DOHH2 (cell line): Measurements from ENCODE around the gene SPECC1L.

ENCODE experiments used
- H3F3A ChIP-seq: fragments of 200-600 bp; sonication (generic), shearing (Covaris generic); 2 replicates; pipeline ENCODE4 v1.6.0; 2016; ENCODE audit warnings: antibody characterized with exemption, mild to moderate bottlenecking; ENCODE audit not compliant: control insufficient read depth, insufficient read depth
- H3K27ac ChIP-seq: fragments of 200-600 bp; sonication (generic); 2 replicates; pipeline ENCODE4 v1.5.1; 2014; ENCODE audit warnings: low read depth, mild to moderate bottlenecking, low read length, moderate library complexity
- H3K27me3 ChIP-seq: fragments of 200-600 bp; sonication (generic); 2 replicates; pipeline ENCODE4 v1.6.1; 2014; ENCODE audit warnings: mild to moderate bottlenecking, low read length, mixed read lengths; ENCODE audit not compliant: control insufficient read depth
- H3K36me3 ChIP-seq: fragments of 200-600 bp; sonication (generic); 2 replicates; pipeline ENCODE4 v1.6.1; 2014; ENCODE audit warnings: mild to moderate bottlenecking, low read length, moderate library complexity, mixed read lengths; ENCODE audit not compliant: control insufficient read depth
- H3K4me1 ChIP-seq: fragments of 200-600 bp; sonication (generic); 2 replicates; pipeline ENCODE4 v1.6.1; 2014; ENCODE audit warnings: mild to moderate bottlenecking, low read length, mixed read lengths; ENCODE audit not compliant: control insufficient read depth
- H3K4me2 ChIP-seq: fragments of 200-600 bp; sonication (generic); 2 replicates; pipeline ENCODE4 v1.6.0; 2014; ENCODE audit warnings: mild to moderate bottlenecking, low read length, moderate library complexity
- H3K4me3 ChIP-seq: fragments of 200-600 bp; sonication (generic); 2 replicates; pipeline ENCODE4 v1.5.1; 2014; ENCODE audit warnings: mild to moderate bottlenecking, low read length, mixed read lengths
- H3K79me2 ChIP-seq: fragments of 200-600 bp; sonication (generic); 2 replicates; pipeline ENCODE4 v1.6.1; 2014; ENCODE audit warnings: mild to moderate bottlenecking, low read length, mixed read lengths; ENCODE audit not compliant: control insufficient read depth
- H3K9me2 ChIP-seq: fragments of 200-600 bp; sonication (generic); replicated peaks from 2 replicates; pipeline ENCODE4 v1.6.1; 2014; ENCODE audit warnings: mild to moderate bottlenecking, low read length, mixed read lengths; ENCODE audit not compliant: control insufficient read depth
- H3K9me3 ChIP-seq: fragments of 200-600 bp; sonication (generic); 2 replicates; pipeline ENCODE4 v1.6.1; 2014; ENCODE audit warnings: antibody characterized with exemption, low read length, mixed read lengths; ENCODE audit not compliant: control insufficient read depth, insufficient read depth
- H4K20me1 ChIP-seq: fragments of 200-600 bp; sonication (generic); 2 replicates; pipeline ENCODE4 v1.6.0; 2014; ENCODE audit warnings: low read depth, mild to moderate bottlenecking, antibody characterized with exemption, low read length, moderate library complexity; ENCODE audit not compliant: control insufficient read depth, insufficient read depth
- CTCF ChIP-seq: fragments of 200-600 bp; sonication (generic); IDR thresholded peaks from one replicate; pipeline ENCODE4 v1.5.1; 2014; ENCODE audit warnings: antibody characterized with exemption, mild to moderate bottlenecking, low read depth, low read length; ENCODE audit not compliant: poor library complexity, severe bottlenecking
- EZH2phosphoT487 ChIP-seq: fragments of 200-600 bp; sonication (generic); IDR thresholded peaks from 2 replicates; pipeline ENCODE4 v1.6.1; 2017; ENCODE audit warnings: borderline replicate concordance, mild to moderate bottlenecking, antibody characterized with exemption, low read length, moderate library complexity, mixed read lengths

Gene SPECC1L

GRCh38 chr22:24302591-24302990, 32.0 kb downstream of the SPECC1L start:
- Histone ChIP-seq H3K27me3 (no peaks in the 10 kb centered on the region), H3K36me3 (peaks cover 59% of the 10 kb centered on the region), H3K27ac (no peak overlapping the region), H3K9me3 (no peaks in the 10 kb centered on the region), H3K4me1 (peaks cover 13% of the 10 kb centered on the region), H4K20me1 (0 out of 2 replicates have a peak, but pooled peaks cover 4% of the 10 kb centered on the region), H3F3A (no peaks in the 10 kb centered on the region), H3K4me3 (no peak overlapping the region), H3K4me2 (no peak overlapping the region), H3K79me2 (peaks cover 91% of the 10 kb centered on the region), H3K9me2 (no peaks in the 10 kb centered on the region)
- no peak for TF ChIP-seq CTCF
- TF ChIP-seq EZH2phosphoT487 = no peak

GRCh38 chr22:24303007-24303406, 32.4 kb downstream of the SPECC1L start:
- Histone ChIP-seq H3K4me1 (peaks cover 13% of the 10 kb centered on the region), H3K36me3 (peaks cover 61% of the 10 kb centered on the region), H3K79me2 (peaks cover 93% of the 10 kb centered on the region), H3K4me3 (no peak overlapping the region), H4K20me1 (0 out of 2 replicates have a peak, but pooled peaks cover 4% of the 10 kb centered on the region), H3F3A (no peaks in the 10 kb centered on the region), H3K27me3 (no peaks in the 10 kb centered on the region), H3K27ac (no peak overlapping the region), H3K9me2 (no peaks in the 10 kb centered on the region), H3K9me3 (no peaks in the 10 kb centered on the region), H3K4me2 (no peak overlapping the region)
- TF ChIP-seq EZH2phosphoT487 (no peak), CTCF (no peak)

- 0 out of 2 replicates have a peak, but pooled peaks cover 4% of the 10 kb centered on the region for H4K20me1 ChIP-seq
- no peak overlapping the region for H3K4me3 ChIP-seq
- H3K4me1 ChIP-seq = peaks cover 13% of the 10 kb centered on the region
These were observed 33.5 kb downstream of the SPECC1L start for GRCh38 chr22:24304062-24304675.

More at GRCh38 chr22:24304062-24304675, 33.5 kb downstream of the SPECC1L start:
- no peaks in the 10 kb centered on the region for H3K9me2 ChIP-seq
- peaks cover 92% of the 10 kb centered on the region for H3K79me2 ChIP-seq
- no peaks in the 10 kb centered on the region for H3F3A ChIP-seq
- H3K9me3 ChIP-seq = no peaks in the 10 kb centered on the region
- TF ChIP-seq CTCF = no peak
- TF ChIP-seq EZH2phosphoT487 = no peak
- no peak overlapping the region for H3K27ac ChIP-seq
- no peaks in the 10 kb centered on the region for H3K27me3 ChIP-seq
- peaks cover 68% of the 10 kb centered on the region for H3K36me3 ChIP-seq
- no peak overlapping the region for H3K4me2 ChIP-seq
